Measurements from ENCODE around the gene LGMN. TPM values are rescaled to one million over a fixed set of nuclear protein-coding genes. Genes with fewer than 3 reads are reported as not detected.
A peak's percentile ranks its signal among the peaks of the same experiment; 100 is the strongest.
"Not testable (repeated sequence)": the region's sequence is repeated elsewhere in the genome, so short reads cannot be mapped to it uniquely, and the experiment has no call there.

Gene LGMN
- total RNA-seq = 4.6 TPM

GRCh38 chr14:92748259-92749016 is at the start of gene LGMN:
LGMN (minus strand) TSS chr14:92748627; CDS start chr14:92732786, 15,841 bp downstream.
- peak; percentile 49 to 79 (median 76) for DNase-seq (ENCODE audit: low read depth in 2 of 3, low spot score in 2 of 3)

DNA sequence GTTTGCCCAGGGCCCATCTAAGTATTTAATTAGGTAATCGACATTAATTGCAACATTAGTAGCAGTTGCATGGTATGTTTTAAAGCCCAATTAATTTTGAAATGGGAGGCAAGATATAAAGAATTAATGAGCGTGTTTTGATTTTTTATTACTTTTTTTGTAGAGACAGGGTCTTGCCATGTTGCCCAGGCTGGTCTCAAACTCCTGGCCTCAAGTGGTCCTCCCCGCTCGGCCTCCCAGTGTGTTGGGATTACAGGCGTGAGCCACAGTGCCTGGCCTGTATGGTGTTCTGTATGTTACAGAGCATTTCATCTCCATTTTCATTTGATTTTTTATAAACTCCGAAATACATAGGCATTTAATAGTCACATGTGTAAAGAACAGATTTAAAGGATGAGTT is 46.5 kb upstream of the LGMN start:
- DNase-seq (ENCODE audit: low read depth in 2 of 3, low spot score in 2 of 3) = no peak

DNA sequence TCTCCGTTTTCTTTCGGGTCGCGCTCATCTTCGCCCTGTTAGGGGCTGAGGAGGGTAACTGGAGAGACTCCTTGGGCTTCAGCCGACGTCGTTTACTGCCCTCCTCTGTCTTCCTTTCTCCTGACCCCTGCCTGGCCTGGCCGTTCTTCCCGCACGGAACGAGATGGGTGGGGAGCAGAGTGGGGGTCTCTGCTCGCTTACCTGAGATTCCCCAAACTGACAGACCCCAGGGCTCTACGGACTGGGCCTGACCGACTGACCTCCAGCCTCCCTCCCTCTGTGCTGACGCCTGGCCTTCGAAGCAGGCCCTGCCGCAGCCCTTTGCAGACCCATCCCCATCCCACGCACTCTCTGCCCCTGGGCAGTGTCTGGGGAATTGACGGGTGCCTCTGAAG is 46.1 kb upstream of the LGMN start:
- no peak for DNase-seq (ENCODE audit: low read depth in 2 of 3, low spot score in 2 of 3)

- DNase-seq (ENCODE audit: low read depth in 2 of 3, low spot score in 2 of 3) = peak; percentile 94 to 99 (median 98)
Observed at GRCh38 chr14:92793709-92794546, 45.5 kb upstream of the LGMN start, which contains the start of gene GOLGA5. GOLGA5 (plus strand) TSS chr14:92794305; CDS start chr14:92797438, 3,133 bp downstream.

- no peak for DNase-seq (ENCODE audit: low read depth in 2 of 3, low spot score in 2 of 3)
Observed at GRCh38 chr14:92792885-92793284, 44.5 kb upstream of the LGMN start.

DNA sequence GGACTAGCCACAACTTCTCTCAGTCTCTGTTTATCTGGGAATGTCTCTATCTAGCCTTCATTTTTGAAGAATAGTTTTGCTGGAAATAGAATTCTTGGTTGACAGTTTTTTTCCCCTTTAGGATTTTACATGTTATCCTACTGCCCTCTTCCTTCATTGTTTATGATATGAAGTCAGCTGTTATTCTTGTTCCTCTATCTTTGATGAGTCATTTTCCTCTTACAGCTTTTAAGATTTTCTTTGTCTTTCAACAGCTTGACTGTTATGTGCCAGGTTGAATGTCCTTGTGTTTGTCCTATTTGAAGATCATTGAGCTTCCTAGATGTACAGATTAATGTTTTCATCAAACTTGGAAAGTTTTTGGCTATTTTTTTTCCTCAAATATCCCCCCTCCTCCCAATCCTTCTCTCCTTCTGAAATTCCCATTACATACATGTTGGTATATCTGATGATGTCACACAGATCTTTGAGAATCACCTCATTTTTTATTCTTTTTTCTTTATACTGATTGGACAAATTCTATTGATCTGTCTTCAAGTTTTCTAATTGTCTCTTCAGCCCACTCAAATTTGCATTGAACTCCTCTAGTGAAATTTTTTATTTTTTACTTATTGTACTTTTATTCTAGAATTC is 41.1 kb upstream of the LGMN start:
- DNase-seq (ENCODE audit: low read depth in 2 of 3, low spot score in 2 of 3) = peak in 1 of 3 donors; percentile 18

- DNase-seq (ENCODE audit: low read depth in 2 of 3, low spot score in 2 of 3) = no peak
Observed at GRCh38 chr14:92787554-92787953, 39.1 kb upstream of the LGMN start.

DNA sequence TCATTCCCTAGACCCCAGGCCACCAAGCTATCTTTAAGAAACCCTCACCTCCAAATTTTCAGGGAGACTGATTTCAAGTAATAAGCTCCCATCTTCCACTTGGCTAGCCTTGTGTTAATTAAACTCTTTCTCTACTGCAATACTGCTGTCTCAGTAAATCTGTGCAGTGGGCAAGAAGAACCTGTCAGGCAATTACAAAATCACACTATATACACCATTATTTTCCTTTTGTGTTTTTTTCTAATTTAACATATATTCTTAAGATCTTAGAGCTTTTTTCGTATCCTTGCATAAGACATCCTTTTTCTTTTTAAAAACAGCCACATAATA is 38.0 kb upstream of the LGMN start:
- no peak for DNase-seq (ENCODE audit: low read depth in 2 of 3, low spot score in 2 of 3)

- peak in 1 of 3 donors; percentile 35 for DNase-seq (ENCODE audit: low read depth in 2 of 3, low spot score in 2 of 3)
Observed at GRCh38 chr14:92785667-92786426, 37.4 kb upstream of the LGMN start.

GRCh38 chr14:92783813-92784431 is 35.5 kb upstream of the LGMN start:
- DNase-seq (ENCODE audit: low read depth in 2 of 3, low spot score in 2 of 3) = peak in 2 of 3 donors; percentile 53 to 75

GRCh38 chr14:92781350-92781749 is 32.9 kb upstream of the LGMN start:
- no peak for DNase-seq (ENCODE audit: low read depth in 2 of 3, low spot score in 2 of 3)

GRCh38 chr14:92780444-92781232 is 32.2 kb upstream of the LGMN start:
- DNase-seq (ENCODE audit: low read depth in 2 of 3, low spot score in 2 of 3) = peak in 1 of 3 donors; percentile 6

GRCh38 chr14:92778868-92779565 is 30.6 kb upstream of the LGMN start:
- not testable (repeated sequence) for DNase-seq (ENCODE audit: low read depth in 2 of 3, low spot score in 2 of 3)

DNA sequence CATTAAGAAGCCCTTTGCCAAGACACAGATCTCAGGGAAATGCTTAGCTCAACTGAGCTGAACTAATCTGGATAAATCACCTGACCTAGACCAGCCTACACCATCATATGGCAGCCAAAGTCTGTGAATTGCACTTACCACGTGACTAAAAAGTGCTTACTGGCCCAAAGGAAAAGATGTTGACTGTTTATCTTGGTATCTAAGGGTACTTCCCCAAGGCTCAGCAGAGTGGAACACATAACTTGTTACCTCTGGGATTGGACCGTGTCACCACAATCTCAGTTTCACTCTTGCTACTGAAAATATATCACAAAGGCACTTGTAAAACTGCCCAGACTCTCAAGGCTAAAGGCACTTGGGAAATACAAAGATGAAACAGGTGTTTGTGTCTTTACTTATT is 26.9 kb upstream of the LGMN start:
- DNase-seq (ENCODE audit: low read depth in 2 of 3, low spot score in 2 of 3) = peak in 1 of 3 donors; percentile 60

DNA sequence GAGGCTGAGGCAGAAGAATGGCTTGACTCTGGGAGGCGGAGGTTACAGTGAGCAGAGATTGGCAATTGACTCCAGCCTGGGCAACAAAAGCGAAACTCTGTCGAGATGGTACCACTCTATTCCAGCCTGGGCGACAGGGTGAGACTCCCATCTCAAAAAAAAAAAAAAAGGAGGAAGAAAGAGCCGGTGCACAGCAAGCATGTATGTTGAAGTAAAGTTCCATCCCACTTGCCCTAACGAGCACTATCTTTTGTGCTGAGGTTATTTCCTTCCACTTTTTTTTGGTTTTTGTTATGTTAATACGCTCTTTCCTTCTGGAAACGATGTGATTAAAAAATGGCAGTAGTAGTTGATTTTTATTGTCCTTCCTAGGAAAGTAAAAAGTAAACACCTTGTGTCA is 26.1 kb upstream of the LGMN start:
- no peak for DNase-seq (ENCODE audit: low read depth in 2 of 3, low spot score in 2 of 3)

DNA sequence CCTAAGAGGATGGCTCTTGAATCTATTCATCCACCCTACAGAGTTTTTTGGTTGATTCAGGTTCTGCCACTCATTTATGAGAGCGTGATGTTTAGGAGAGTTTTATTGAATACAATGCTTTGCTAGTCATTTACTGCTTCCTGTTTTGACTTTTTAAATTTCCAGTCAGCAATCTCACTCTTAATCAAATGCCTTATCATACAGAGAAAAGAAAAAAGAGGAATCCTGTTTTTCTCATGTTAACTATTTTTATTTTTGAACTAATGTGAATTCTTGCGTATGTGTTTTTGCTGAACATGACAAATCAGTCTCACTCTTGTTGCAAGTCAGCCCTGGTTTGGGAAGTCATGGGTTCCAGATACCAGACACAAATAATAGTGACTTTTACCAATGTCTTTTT is 22.1 kb upstream of the LGMN start:
- no peak for DNase-seq (ENCODE audit: low read depth in 2 of 3, low spot score in 2 of 3)

DNA sequence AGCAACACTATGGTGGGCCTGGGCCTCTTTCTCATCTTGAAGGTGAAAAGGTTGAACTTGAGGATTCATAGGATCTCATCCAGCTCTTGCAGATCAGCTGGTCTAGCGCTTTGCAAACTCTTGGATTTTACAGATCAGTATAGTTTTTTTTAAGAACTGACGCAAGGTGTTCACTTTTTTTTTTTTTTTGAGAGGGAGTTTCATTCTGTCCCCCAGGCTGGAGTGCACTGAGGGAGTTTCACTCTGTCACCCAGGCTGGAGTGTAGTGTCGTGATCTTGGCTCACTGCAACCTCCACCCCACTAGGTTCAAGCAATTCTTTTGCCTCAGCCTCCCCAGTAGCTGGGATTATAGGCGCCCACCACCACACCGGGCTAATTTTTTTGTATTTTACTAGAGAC is 20.4 kb upstream of the LGMN start:
- no peak for DNase-seq (ENCODE audit: low read depth in 2 of 3, low spot score in 2 of 3)

GRCh38 chr14:92768236-92768635 is 19.8 kb upstream of the LGMN start:
- DNase-seq (ENCODE audit: low read depth in 2 of 3, low spot score in 2 of 3) = not testable (repeated sequence)
